PC-3 (cell line): ENCODE results near the gene WDR3. TPM values are rescaled to one million over a fixed set of nuclear protein-coding genes. Genes with fewer than 3 reads are reported as not detected.

Experiments used
- ATAC-seq: fragments of 200-7000 bp; cut with Tn5 transposase; 2 replicates; pipeline ENCODE4 v1.9.1; 2020; ENCODE audit warnings: mild to moderate bottlenecking, moderate library complexity
- BruUV-seq: library from RNA; stranded (reverse); fragments of 400-500 nt; replicated peaks from 2 replicates; lab custom pipeline; 2021; lab: Mats Ljungman, UMichigan
- CTCF ChIA-PET: fragments of 300-600 bp; sonication (Branson Sonifier 250); formaldehyde crosslinking; loops from one replicate; lab custom pipeline; 2022; ENCODE audit warnings: antibody characterized with exemption; lab: Charles Lee
- POLR2A ChIA-PET: fragments of 300-600 bp; sonication (Branson Sonifier 250); formaldehyde crosslinking; loops from one replicate; lab custom pipeline; 2022; ENCODE audit warnings: antibody characterized with exemption; ENCODE audit not compliant: unreplicated experiment; lab: Charles Lee
- DNase-seq: peaks from one replicate; pipeline ENCODE4 v3.0.0-alpha.2; 2015
- H2AFZ ChIP-seq: fragments of 300-600 bp; sonication (generic); 2 replicates; pipeline ENCODE4 v1.6.0; 2016; ENCODE audit warnings: antibody characterized with exemption, low read length
- H3F3A ChIP-seq: fragments of 300-600 bp; sonication (generic); one replicate; pipeline ENCODE4 v1.6.0; 2017; ENCODE audit warnings: antibody characterized with exemption, low read length, control low read depth, mild to moderate bottlenecking; ENCODE audit not compliant: unreplicated experiment
- H3K27ac ChIP-seq: fragments of 300-600 bp; sonication (generic); 2 replicates; pipeline ENCODE4 v1.5.1; 2016; ENCODE audit warnings: mild to moderate bottlenecking, low read length
- H3K27me3 ChIP-seq: fragments of 300-600 bp; sonication (generic); 2 replicates; pipeline ENCODE4 v1.6.1; 2016; ENCODE audit warnings: low read length, mixed read lengths
- H3K36me3 ChIP-seq: fragments of 300-600 bp; sonication (generic); 2 replicates; pipeline ENCODE4 v1.6.1; 2016; ENCODE audit warnings: low read depth, mixed run types, low read length, mixed read lengths
- H3K4me1 ChIP-seq: fragments of 300-600 bp; sonication (generic); 2 replicates; pipeline ENCODE4 v1.5.1; 2016; ENCODE audit warnings: low read length; ENCODE audit not compliant: insufficient read depth
- H3K4me2 ChIP-seq: fragments of 300-600 bp; sonication (generic); 2 replicates; pipeline ENCODE4 v1.6.0; 2016; ENCODE audit warnings: low read length
- H3K4me3 ChIP-seq: fragments of 300-600 bp; sonication (generic); 2 replicates; pipeline ENCODE4 v1.5.1; 2016; ENCODE audit warnings: mild to moderate bottlenecking, low read length, mixed read lengths
- H3K79me2 ChIP-seq: fragments of 300-600 bp; sonication (generic); 2 replicates; pipeline ENCODE4 v1.6.1; 2017; ENCODE audit warnings: low read length, mixed read lengths
- H3K9ac ChIP-seq: fragments of 300-600 bp; sonication (generic); 2 replicates; pipeline ENCODE4 v1.6.0; 2016; ENCODE audit warnings: mild to moderate bottlenecking, low read length
- H3K9me2 ChIP-seq: fragments of 300-600 bp; sonication (generic); replicated peaks from 2 replicates; pipeline ENCODE4 v1.6.1; 2016; ENCODE audit warnings: mixed run types, low read length, mixed read lengths
- H3K9me3 ChIP-seq: fragments of 300-600 bp; sonication (generic); 2 replicates; pipeline ENCODE4 v1.6.1; 2016; ENCODE audit warnings: low read length, mixed read lengths
- H4K20me1 ChIP-seq: fragments of 300-600 bp; sonication (generic); 2 replicates; pipeline ENCODE4 v1.6.1; 2016; ENCODE audit warnings: low read length, mixed read lengths
- CTCF ChIP-seq: fragments of 300-600 bp; sonication (generic); conservative IDR thresholded peaks from 2 replicates; pipeline ENCODE4 v1.5.1; 2017; ENCODE audit warnings: antibody characterized with exemption, low read depth, mild to moderate bottlenecking, low read length
- EZH2 ChIP-seq: fragments of 300-600 bp; sonication (generic); IDR thresholded peaks from one replicate; pipeline ENCODE4 v1.6.1; 2017; ENCODE audit warnings: antibody characterized with exemption, mild to moderate bottlenecking, low read length; ENCODE audit not compliant: unreplicated experiment
- EZH2phosphoT487 ChIP-seq: fragments of 300-600 bp; sonication (generic); IDR thresholded peaks from 2 replicates; pipeline ENCODE4 v1.6.1; 2018; ENCODE audit warnings: mild to moderate bottlenecking, antibody characterized with exemption, low read length, borderline replicate concordance
- intact Hi-C: fragments of 100-400 bp; cut with micrococcal nuclease; formaldehyde crosslinking; loops from 2 replicates; pipeline ENCODE4 v1.9.0; 2023
- total RNA-seq: library from RNA; depleted of rRNA; stranded (reverse); fragments of >200 nt; gene quantifications from 2 replicates; pipeline ENCODE4 v1.2.3, GENCODE V29; 2014; rRNA removed

WDR3 gene
- total RNA-seq, 1 experiment from 2014 or later = 57.8 TPM

GRCh38 chr1:118013336-118013735 lies 83.8 kb downstream of the WDR3 start:
- Histone ChIP-seq H3K9me2 (no peaks in the 10 kb centered on the region), H2AFZ (no peak overlapping the region), H3K4me3 (no peak overlapping the region), H3F3A (no peaks in the 10 kb centered on the region), H3K79me2 (no peaks in the 10 kb centered on the region), H3K27me3 (peaks cover 56% of the 10 kb centered on the region), H3K4me1 (no peaks in the 10 kb centered on the region), H3K27ac (no peak overlapping the region), H3K4me2 (no peak overlapping the region), H3K9ac (no peak overlapping the region), H3K36me3 (no peaks in the 10 kb centered on the region), H3K9me3 (no peaks in the 10 kb centered on the region; the same call in 1 of the 2 replicates), H4K20me1 (no peaks in the 10 kb centered on the region)
- no TSS peak for BruUV-seq
- no peak for TF ChIP-seq EZH2
- TF ChIP-seq CTCF = no peak
- TF ChIP-seq EZH2phosphoT487 = no peak
- ChIA-PET CTCF (no interaction called here), POLR2A (no interaction called here)
- ATAC-seq (no peak), DNase-seq (no peak)
- intact Hi-C loops = no loop called here

- ATAC-seq = no peak
- no TSS peak for BruUV-seq
- intact Hi-C loops = no loop called here
Measured at GRCh38 chr1:118013938-118014337, 84.4 kb downstream of the WDR3 start.

More at GRCh38 chr1:118013938-118014337, 84.4 kb downstream of the WDR3 start:
- H3K27ac ChIP-seq = no peak overlapping the region
- ChIA-PET CTCF (no interaction called here), POLR2A (no interaction called here)
- no peaks in the 10 kb centered on the region for H3K9me2 ChIP-seq
- no peaks in the 10 kb centered on the region for H3K36me3 ChIP-seq
- H3F3A ChIP-seq = no peaks in the 10 kb centered on the region
- H3K4me2 ChIP-seq = no peak overlapping the region
- peaks cover 56% of the 10 kb centered on the region for H3K27me3 ChIP-seq
- no peaks in the 10 kb centered on the region for H3K79me2 ChIP-seq
- no peaks in the 10 kb centered on the region for H3K4me1 ChIP-seq
- no peak overlapping the region for H2AFZ ChIP-seq
- H3K9me3 ChIP-seq = no peaks in the 10 kb centered on the region; the same call in 1 of the 2 replicates
- no peak overlapping the region for H3K9ac ChIP-seq
- H3K4me3 ChIP-seq = no peak overlapping the region
- TF ChIP-seq EZH2phosphoT487 = no peak
- TF ChIP-seq EZH2 = no peak
- TF ChIP-seq CTCF = no peak
- DNase-seq = no peak
- no peaks in the 10 kb centered on the region for H4K20me1 ChIP-seq

Other genes with a start within 250 kb of the WDR3 start
- gene GDAP2, start 118 bp upstream of the WDR3 start, total RNA-seq = 17.7 and 20.7 TPM in 2 replicates